ENCODE data around the gene CDH12.

Gene CDH12

GRCh38 chr5:21807953-21808352 lies 1045.2 kb downstream of the CDH12 start:
- DNase-seq: no peak

- no peak for DNase-seq
Observed at GRCh38 chr5:21806943-21807342, 1046.2 kb downstream of the CDH12 start.

- no peak for DNase-seq
Observed at GRCh38 chr5:21806271-21806670, 1046.9 kb downstream of the CDH12 start.

GRCh38 chr5:21802869-21803490 lies 1050.2 kb downstream of the CDH12 start:
- no peak for DNase-seq

GRCh38 chr5:21802100-21802499 lies 1051.0 kb downstream of the CDH12 start:
- no peak for DNase-seq

- DNase-seq: no peak
Observed at GRCh38 chr5:21792748-21793147, 1060.4 kb downstream of the CDH12 start.

- no peak for DNase-seq
Observed at GRCh38 chr5:21791304-21791703, 1061.8 kb downstream of the CDH12 start.

GRCh38 chr5:21784487-21784886 lies 1068.7 kb downstream of the CDH12 start:
- no peak for DNase-seq

- no peak for DNase-seq
Observed at GRCh38 chr5:21783074-21783679, 1070.0 kb downstream of the CDH12 start.

- DNase-seq: no peak
Observed at GRCh38 chr5:21776466-21776865, 1076.7 kb downstream of the CDH12 start.

GRCh38 chr5:21774801-21775200 lies 1078.3 kb downstream of the CDH12 start:
- DNase-seq: no peak

- DNase-seq: no peak
Observed at GRCh38 chr5:21774281-21774680, 1078.9 kb downstream of the CDH12 start.

GRCh38 chr5:21773456-21773855 lies 1079.7 kb downstream of the CDH12 start:
- DNase-seq: no peak

GRCh38 chr5:21765406-21765805 lies 1087.7 kb downstream of the CDH12 start:
- DNase-seq: no peak

GRCh38 chr5:21739096-21739495 lies 1114.0 kb downstream of the CDH12 start:
- no peak for DNase-seq

GRCh38 chr5:21723500-21723899 lies 1129.6 kb downstream of the CDH12 start:
- DNase-seq: no peak

- DNase-seq: no peak
Observed at GRCh38 chr5:21711866-21712758, 1141.0 kb downstream of the CDH12 start.

- no peak for DNase-seq
Observed at GRCh38 chr5:21709770-21710169, 1143.4 kb downstream of the CDH12 start.

GRCh38 chr5:21704974-21705668 lies 1148.0 kb downstream of the CDH12 start:
- no peak for DNase-seq

GRCh38 chr5:21701317-21701716 lies 1151.8 kb downstream of the CDH12 start:
- no peak for DNase-seq

Measured in activated CD8-positive, alpha-beta memory T cell treated with anti-CD3 and anti-CD28 coated beads, Interleukin-2, amount 50 U/mL, for 48 hours (primary cell).